Spinal cord (tissue), 10 donors: ENCODE measurements around the gene ANAPC5. TPM values are rescaled to one million over a fixed set of nuclear protein-coding genes. Genes with fewer than 3 reads are reported as not detected.
"Not testable (repeated sequence)": the region's sequence is repeated elsewhere in the genome, so short reads cannot be mapped to it uniquely, and the experiment has no call there.

Experiments
- DNase-seq, 6 donors: peaks; one replicate each; pipeline versions ENCODE4 v3.0.0 to v3.0.0-alpha.2; 2013 to 2015; ENCODE audit warnings: low spot score in 6 of 6, low read depth in 4 of 6
- H3K27ac ChIP-seq: one replicate; pipeline ENCODE4 v1.5.1; 2013; ENCODE audit warnings: low read depth, low read length, control low read depth
- H3K27me3 ChIP-seq: one replicate; pipeline ENCODE4 v1.6.1; 2013; ENCODE audit warnings: low read length; ENCODE audit not compliant: control insufficient read depth, insufficient read depth
- H3K36me3 ChIP-seq: one replicate; pipeline ENCODE4 v1.6.1; 2013; ENCODE audit warnings: low read length; ENCODE audit not compliant: control insufficient read depth, insufficient read depth
- H3K4me1 ChIP-seq: one replicate; pipeline ENCODE4 v1.6.1; 2013; ENCODE audit warnings: low read length; ENCODE audit not compliant: control insufficient read depth, insufficient read depth
- H3K4me3 ChIP-seq: one replicate; pipeline ENCODE4 v1.5.1; 2013; ENCODE audit warnings: low read depth, low read length, control low read depth
- H3K9me3 ChIP-seq: one replicate; pipeline ENCODE4 v1.6.1; 2013; ENCODE audit warnings: low read length; ENCODE audit not compliant: control insufficient read depth, insufficient read depth
- WGBS: methylation state at CpG from one replicate; pipeline ENCODE4 v1.1.5; 2013; ENCODE audit warnings: missing lambda C conversion rate; ENCODE audit not compliant: insufficient coverage; 5-methylcytosine and 5-hydroxymethylcytosine counted together
- polyA plus RNA-seq, 2 donors: library from polyadenylated mRNA; unstranded; fragments of 120-200 nt; gene quantifications; one replicate each; pipeline ENCODE4 v1.2.1, GENCODE V29; 2013; ENCODE audit not compliant: insufficient read length in 2 of 2
- total RNA-seq, 2 donors: library from RNA; depleted of rRNA in 1 of 2; stranded (reverse); fragments of 120-200 nt in 1 of 2; fragments of >200 nt in 1 of 2; gene quantifications; one replicate each; pipeline versions ENCODE4 v1.2.3 to v1.2.4, GENCODE V29; 2013 to 2014
- donor health status: healthy.

The ANAPC5 gene
- total and polyA plus RNA-seq, 4 donors = 131 to 186 (median 157) TPM

- 90% methylated on average over 9 of the region's 11 CpGs for WGBS
- DNase-seq, H3K27ac ChIP-seq, H3K36me3 ChIP-seq, H3K27me3 ChIP-seq, H3K4me3 ChIP-seq, H3K9me3 ChIP-seq: not testable (repeated sequence)
- peaks cover 14% of the 10 kb centered on the region for H3K4me1 ChIP-seq
These were observed 69.3 kb downstream of the ANAPC5 start for GRCh38 chr12:121282910-121283309.

GRCh38 chr12:121282072-121282742 lies 70.0 kb downstream of the ANAPC5 start:
- 87% methylated on average over 10 of the region's 10 CpGs for WGBS
- Histone ChIP-seq H3K27ac (no peak overlapping the region), H3K9me3 (no peaks in the 10 kb centered on the region)

GRCh38 chr12:121281116-121281515 lies 71.1 kb downstream of the ANAPC5 start:
- DNase-seq, H3K27me3 ChIP-seq, H3K4me3 ChIP-seq, H3K27ac ChIP-seq, H3K9me3 ChIP-seq, H3K36me3 ChIP-seq: not testable (repeated sequence)
- peaks cover 14% of the 10 kb centered on the region for H3K4me1 ChIP-seq
- 78% methylated on average over 12 of the region's 14 CpGs for WGBS

More at GRCh38 chr12:121282072-121282742, 70.0 kb downstream of the ANAPC5 start:
- peaks cover 10% of the 10 kb centered on the region for H3K36me3 ChIP-seq
- H3K4me3 ChIP-seq = no peak overlapping the region
- H3K27me3 ChIP-seq = no peaks in the 10 kb centered on the region
- peaks cover 14% of the 10 kb centered on the region for H3K4me1 ChIP-seq
- no peak for DNase-seq

GRCh38 chr12:121280531-121280930 lies 71.7 kb downstream of the ANAPC5 start:
- H3K27ac ChIP-seq, H3K9me3 ChIP-seq, DNase-seq, H3K27me3 ChIP-seq, H3K4me3 ChIP-seq, H3K36me3 ChIP-seq: not testable (repeated sequence)
- WGBS = 100% methylated on average over 2 of the region's 11 CpGs
- H3K4me1 ChIP-seq = peaks cover 14% of the 10 kb centered on the region

GRCh38 chr12:121279507-121279915 lies 72.7 kb downstream of the ANAPC5 start:
- H3K27ac ChIP-seq = peak overlapping the region; percentile 25
- WGBS = 55% methylated on average over 10 of the region's 10 CpGs
- peaks cover 14% of the 10 kb centered on the region for H3K4me1 ChIP-seq
- H3K27me3 ChIP-seq = no peaks in the 10 kb centered on the region
- no peaks in the 10 kb centered on the region for H3K9me3 ChIP-seq
- peaks cover 14% of the 10 kb centered on the region for H3K36me3 ChIP-seq
- no peak overlapping the region for H3K4me3 ChIP-seq
- DNase-seq = peak in 2 of 6 donors; percentile 13 to 56

GRCh38 chr12:121279071-121279375 lies 73.2 kb downstream of the ANAPC5 start:
- Histone ChIP-seq H3K4me3 (no peak overlapping the region), H3K4me1 (peaks cover 14% of the 10 kb centered on the region), H3K9me3 (no peaks in the 10 kb centered on the region), H3K36me3 (peaks cover 19% of the 10 kb centered on the region), H3K27ac (peak overlapping the region; percentile 25), H3K27me3 (no peaks in the 10 kb centered on the region)
- DNase-seq = peak in 2 of 6 donors; percentile 17 to 38
- WGBS = 59% methylated on average over 12 of the region's 13 CpGs

GRCh38 chr12:121278169-121279070 lies 73.8 kb downstream of the ANAPC5 start:
- H3K27me3 ChIP-seq = no peaks in the 10 kb centered on the region
- H3K9me3 ChIP-seq = no peaks in the 10 kb centered on the region
- H3K4me1 ChIP-seq = peaks cover 14% of the 10 kb centered on the region
- H3K36me3 ChIP-seq = peaks cover 22% of the 10 kb centered on the region
- 92% methylated on average over 9 of the region's 15 CpGs for WGBS
- DNase-seq = no peak
- H3K27ac ChIP-seq = no peak overlapping the region
- H3K4me3 ChIP-seq = no peak overlapping the region

- Histone ChIP-seq H3K27ac (no peak overlapping the region), H3K27me3 (no peaks in the 10 kb centered on the region), H3K9me3 (no peaks in the 10 kb centered on the region), H3K4me3 (no peak overlapping the region), H3K4me1 (peaks cover 14% of the 10 kb centered on the region), H3K36me3 (peaks cover 24% of the 10 kb centered on the region)
- no CpG with 5 or more reads among the region's 6 CpGs for WGBS
- no peak for DNase-seq
These were observed 74.8 kb downstream of the ANAPC5 start for GRCh38 chr12:121277374-121277759.

- 95% methylated on average over 35 of the region's 35 CpGs for WGBS
- peaks cover 7% of the 10 kb centered on the region for H3K4me1 ChIP-seq
- H3K27me3 ChIP-seq = no peaks in the 10 kb centered on the region
- H3K4me3 ChIP-seq = no peak overlapping the region
- no peak for DNase-seq
- H3K36me3 ChIP-seq = peaks cover 44% of the 10 kb centered on the region
- H3K9me3 ChIP-seq = no peaks in the 10 kb centered on the region
- H3K27ac ChIP-seq = no peak overlapping the region
These were observed 78.0 kb downstream of the ANAPC5 start for GRCh38 chr12:121274036-121274763.
